GM18858 (cell line): ENCODE data around the gene ENPP1.
"Not testable (repeated sequence)": the region's sequence is repeated elsewhere in the genome, so short reads cannot be mapped to it uniquely, and the experiment has no call there.

ENCODE experiments used
- ATAC-seq: cut with Tn5 transposase; IDR thresholded peaks from one replicate; pipeline ENCODE4 v1.9.1; 2021; ENCODE audit not compliant: unreplicated experiment

The ENPP1 gene

DNA sequence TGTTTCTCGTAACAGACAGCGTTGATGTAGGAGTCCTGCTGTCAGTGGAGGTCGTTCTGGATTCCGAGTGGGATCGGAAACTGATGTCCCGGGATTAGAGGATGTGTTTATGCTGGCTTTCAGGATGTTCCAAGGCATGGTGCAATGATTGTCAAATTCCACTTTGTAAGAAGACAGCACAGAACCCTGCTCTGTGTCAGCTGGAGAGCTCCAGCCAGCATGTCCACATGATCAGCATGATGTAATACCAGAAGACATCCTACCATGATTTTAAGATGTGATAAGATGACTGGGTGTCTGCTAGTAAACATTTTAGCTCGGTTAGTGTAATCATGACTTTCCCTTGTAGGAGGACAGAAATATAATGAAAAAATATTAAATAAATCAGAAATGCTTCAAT, 20.3 kb downstream of the ENPP1 start:
- no peak for ATAC-seq

DNA sequence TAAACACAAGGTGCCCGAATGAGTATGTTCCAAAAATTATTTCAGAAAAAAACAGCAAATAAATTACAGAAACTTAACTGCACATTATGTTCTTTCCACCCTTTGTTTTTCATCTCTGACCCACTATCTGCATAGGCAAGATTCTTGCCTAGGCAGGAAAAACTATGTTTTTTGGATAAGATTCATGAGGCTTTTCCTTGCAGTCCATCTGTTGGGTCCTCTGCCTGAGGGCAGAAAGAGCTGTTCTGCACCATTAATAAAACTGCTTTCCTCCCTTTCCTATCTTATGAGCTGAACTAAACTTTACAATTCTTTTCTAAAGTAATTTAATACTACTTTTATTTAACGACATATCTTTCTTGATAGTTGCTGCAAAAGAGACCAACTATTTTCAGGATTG, 21.1 kb downstream of the ENPP1 start:
- no peak for ATAC-seq

DNA sequence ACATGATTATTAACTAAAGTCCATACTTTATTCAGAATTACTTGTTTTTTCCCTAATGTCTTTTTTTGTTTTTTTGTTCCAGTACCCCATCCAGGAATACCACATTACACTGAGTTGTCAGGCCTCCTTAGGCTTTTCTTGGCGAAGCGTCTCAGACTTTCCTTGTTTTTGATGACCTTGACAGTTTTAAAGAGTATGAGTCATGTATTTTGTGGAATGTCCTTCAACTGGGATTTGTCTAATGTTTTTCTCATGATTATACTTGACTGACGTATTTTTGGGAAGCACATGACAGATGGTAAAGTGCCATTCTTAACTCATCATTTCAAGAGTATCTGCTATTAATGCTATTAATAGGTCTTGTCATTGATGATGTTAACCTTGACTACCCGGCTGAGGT, 23.6 kb downstream of the ENPP1 start:
- no peak for ATAC-seq

DNA sequence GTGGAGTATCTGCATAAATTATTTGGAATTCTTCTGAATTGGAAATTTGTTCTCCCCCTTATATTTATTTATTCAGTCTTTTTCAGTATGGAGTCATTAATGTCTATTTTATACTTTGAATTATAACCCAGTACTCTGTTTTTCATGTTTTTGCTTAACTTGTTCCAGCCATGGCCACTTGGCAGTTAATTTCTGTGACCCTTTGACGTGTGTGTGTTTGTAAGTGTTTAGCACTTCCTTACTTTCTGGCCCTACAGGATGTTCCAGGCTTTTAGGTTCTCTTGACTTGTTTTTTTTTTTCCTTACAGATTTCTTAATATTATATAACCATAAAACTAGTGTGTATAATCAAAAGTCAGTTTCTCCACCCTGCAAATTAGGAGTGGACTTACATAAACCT, 24.1 kb downstream of the ENPP1 start:
- ATAC-seq: no peak

- ATAC-seq: no peak
These were observed 24.5 kb downstream of the ENPP1 start for GRCh38 chr6:131832363-131832762.

GRCh38 chr6:131838051-131838450, 30.2 kb downstream of the ENPP1 start:
- ATAC-seq: no peak

- ATAC-seq: no peak
These were observed 31.6 kb downstream of the ENPP1 start for GRCh38 chr6:131839388-131839787.

DNA sequence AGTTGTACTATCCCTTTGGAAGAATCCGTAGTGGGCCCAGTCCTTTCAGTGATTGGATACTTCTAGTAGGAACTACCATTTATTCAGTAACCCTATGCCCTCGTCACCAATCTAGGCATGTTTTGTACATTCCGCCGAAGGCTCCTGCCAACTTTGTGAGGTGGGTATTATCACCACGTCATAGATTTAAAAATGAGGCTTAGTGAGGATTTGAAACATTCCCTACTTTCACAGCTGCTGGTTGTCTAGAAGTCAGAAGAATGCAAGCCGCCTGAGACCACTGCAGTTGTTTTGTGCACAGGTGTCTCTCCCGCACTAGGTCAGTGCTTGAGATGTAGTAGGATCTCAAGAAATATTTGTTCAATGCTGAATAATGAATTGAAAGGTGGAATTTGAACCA, 32.6 kb downstream of the ENPP1 start:
- ATAC-seq: no peak

- ATAC-seq: no peak
These were observed 33.2 kb downstream of the ENPP1 start for GRCh38 chr6:131840936-131841583.

DNA sequence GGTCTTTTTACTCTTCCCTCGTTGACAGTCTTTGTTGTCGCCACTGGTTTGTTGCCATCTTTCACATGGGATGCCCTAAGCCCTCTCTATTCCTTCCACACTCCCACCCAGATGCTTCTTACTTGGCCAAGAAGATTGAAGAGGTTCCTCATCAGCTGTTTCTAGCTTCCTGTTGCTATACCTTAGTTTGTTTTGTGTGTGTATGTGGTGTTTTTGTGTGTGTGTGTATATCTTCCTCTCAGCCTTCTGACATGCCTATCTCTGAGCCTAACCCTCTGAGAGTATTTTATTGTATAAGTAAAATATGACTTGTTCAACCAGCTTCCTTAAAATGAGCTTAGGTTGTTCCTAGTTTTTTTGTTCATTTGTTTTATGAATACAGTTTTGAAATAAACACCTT, 35.9 kb downstream of the ENPP1 start:
- ATAC-seq: no peak

GRCh38 chr6:131844243-131844841, 36.5 kb downstream of the ENPP1 start:
- no peak for ATAC-seq

GRCh38 chr6:131846023-131846663, 38.3 kb downstream of the ENPP1 start:
- ATAC-seq: no peak

GRCh38 chr6:131846905-131847304, 39.1 kb downstream of the ENPP1 start:
- ATAC-seq: no peak

DNA sequence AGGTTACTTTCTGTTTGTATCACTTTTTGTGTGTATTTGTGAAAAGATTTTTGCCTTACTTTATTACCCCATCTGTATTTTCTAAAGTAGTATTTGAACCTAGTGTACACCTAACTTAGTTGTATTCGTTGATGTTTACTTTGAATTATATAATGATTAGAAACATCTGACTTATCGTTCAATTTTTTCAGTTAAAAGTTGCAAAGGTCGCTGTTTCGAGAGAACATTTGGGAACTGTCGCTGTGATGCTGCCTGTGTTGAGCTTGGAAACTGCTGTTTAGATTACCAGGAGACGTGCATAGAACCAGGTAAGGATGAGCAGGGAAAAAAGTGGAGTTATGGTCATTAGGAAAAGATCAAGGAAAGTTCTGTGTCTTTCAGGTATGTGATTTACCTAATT, 42.0 kb downstream of the ENPP1 start:
- ATAC-seq: no peak

DNA sequence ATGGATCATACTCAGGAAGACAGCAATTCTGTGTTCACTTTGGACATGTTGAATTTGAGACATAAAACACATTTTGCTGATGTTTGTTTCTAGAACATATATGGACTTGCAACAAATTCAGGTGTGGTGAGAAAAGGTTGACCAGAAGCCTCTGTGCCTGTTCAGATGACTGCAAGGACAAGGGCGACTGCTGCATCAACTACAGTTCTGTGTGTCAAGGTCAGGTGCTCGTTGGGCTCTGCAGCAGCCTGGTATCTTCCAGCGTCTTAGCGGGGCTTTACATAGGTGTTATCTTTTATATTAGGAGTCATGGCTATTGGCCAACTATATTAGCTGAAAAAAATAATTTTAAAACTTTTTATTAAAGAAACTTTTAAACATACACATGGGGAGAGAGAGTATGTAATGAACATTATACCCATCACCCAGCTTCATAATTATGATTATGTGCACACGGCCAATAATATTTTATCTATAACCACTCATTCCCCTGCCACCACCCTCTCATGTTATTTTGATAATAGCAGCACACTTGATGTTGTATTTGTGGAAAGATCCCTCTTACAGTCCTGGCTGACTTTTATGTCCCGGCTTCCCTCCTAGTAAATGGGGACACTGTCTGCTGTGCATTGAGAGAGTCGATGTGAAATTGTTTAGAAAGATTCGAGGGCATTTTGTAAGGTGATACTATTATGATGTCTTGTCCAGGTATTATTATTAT, 43.4 kb downstream of the ENPP1 start:
- no peak for ATAC-seq

GRCh38 chr6:131852200-131852599, 44.4 kb downstream of the ENPP1 start:
- no peak for ATAC-seq

DNA sequence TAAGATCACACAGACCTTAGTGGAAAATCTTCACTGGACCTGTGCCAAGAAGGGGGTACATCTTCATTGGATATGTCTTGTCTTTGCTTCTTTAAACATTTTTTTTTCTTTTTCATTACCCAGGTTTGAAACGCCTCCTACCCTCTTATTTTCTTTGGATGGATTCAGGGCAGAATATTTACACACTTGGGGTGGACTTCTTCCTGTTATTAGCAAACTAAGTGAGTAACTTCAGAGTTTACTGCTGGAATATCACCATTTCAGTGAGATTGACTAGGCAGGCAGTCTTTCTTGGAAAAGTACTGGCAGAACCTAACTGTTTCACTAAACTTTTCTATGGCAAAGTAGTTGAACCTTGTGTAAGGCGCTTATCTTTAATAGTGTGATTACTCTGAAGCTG, 47.0 kb downstream of the ENPP1 start:
- no peak for ATAC-seq

DNA sequence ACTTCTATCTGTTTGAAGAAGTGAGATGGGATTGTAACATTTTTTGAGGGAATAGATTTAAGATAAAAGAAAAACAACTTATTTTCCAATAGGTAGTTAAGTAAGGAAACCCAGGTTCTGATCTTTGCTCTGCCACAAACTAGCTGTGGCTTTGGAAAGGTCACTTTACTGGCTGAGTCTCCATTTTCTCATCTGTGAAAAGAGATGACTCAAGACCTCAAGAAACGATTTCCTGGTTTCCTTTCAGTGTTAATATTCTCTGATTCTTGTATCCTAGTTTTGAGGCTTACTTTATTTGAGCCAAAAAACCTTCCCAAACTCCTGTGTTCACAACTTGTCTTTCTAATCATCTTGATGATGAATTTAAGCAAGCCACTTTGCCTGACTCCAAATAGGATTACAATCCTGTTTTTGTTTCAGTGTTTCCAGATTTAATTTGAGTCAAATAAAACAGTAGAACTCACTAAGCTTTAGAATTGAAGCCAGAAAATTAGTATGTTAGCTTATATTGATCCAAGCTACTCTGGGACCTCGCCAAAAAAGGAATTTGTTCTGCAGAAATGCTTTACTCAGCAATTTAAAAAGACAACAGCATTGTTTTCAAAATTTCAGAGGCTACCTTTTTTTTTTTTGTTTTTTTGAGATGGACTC, 51.1 kb downstream of the ENPP1 start:
- ATAC-seq: no peak

DNA sequence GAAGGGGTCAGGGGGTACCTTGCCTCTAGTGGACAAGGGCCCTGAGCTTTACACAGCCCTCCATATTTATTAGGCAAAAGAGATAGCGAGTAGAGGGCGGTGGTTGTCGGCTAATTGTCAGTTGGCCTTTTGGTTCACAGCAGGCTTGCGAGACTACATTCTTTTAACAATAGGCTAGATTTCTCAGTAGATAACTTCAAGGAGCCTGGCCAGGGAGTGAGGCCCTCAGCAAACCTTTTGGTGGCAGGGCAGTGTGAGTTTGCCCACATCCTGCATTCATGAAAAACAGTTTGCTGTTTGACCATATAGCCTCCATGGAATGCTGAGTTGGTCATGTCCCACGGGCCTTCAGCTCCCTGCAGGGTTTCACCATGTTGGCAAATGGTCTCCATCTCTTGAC, 51.8 kb downstream of the ENPP1 start:
- not testable (repeated sequence) for ATAC-seq

DNA sequence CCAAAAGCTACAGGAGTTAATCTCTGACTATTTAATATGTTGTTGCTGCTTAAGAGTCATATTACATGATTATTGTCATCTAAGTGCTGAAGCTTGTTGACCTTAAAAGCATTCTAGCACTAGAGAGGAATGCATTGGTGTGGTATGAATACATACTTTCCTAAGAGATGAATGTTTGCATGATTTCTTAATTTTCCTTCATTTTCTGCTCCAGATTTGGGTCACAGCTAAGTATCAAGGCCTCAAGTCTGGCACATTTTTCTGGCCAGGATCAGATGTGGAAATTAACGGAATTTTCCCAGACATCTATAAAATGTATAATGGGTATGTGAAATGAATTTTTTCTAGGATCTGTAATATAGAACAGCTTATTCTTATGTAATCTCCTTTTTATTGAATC, 53.6 kb downstream of the ENPP1 start:
- ATAC-seq: no peak

DNA sequence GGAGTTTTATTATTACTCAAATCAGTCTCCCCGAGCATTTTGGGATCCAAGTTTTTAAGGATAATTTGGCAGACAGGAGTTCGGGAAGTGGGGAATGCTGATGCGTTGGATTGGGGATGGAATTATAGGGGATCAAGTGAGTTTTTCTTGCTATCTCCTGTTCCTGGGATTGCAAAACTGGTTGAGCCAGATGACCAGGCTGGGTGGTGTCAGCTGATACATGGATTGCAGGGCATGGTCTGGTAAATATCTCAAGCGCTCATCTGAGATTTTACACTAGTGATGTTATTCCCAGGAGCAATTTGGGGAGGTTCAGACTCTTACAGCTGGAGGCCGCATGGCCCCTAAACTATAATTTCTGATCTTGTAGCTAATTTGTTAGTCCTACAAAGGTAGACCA, 54.7 kb downstream of the ENPP1 start:
- no peak for ATAC-seq

GRCh38 chr6:131867744-131868143, 59.9 kb downstream of the ENPP1 start:
- ATAC-seq: no peak
